Natural killer cell (primary cell): ENCODE data around the gene WNK4. TPM values are rescaled to one million over a fixed set of nuclear protein-coding genes. Genes with fewer than 3 reads are reported as not detected.

ENCODE experiments used
- ATAC-seq, 3 donors: fragments of 150-1000 bp in 2 of 3; fragments of 200-7000 bp in 1 of 3; cut with Tn5 transposase; 1 replicate in 1 of 3; 2 replicates in 2 of 3; pipeline ENCODE4 v1.10.0; 2021; ENCODE audit warnings: mild to moderate bottlenecking in 2 of 3, moderate library complexity in 2 of 3
- DNase-seq, 2 donors: peaks; one replicate each; pipeline versions ENCODE4 v3.0.0 to v3.0.0-alpha.2; 2013 to 2021; ENCODE audit warnings: mixed read lengths in 1 of 2
- H3K27ac ChIP-seq: one replicate; pipeline ENCODE4 v1.5.1; 2013; ENCODE audit warnings: mild to moderate bottlenecking, low read length
- H3K27me3 ChIP-seq: one replicate; pipeline ENCODE4 v1.6.1; 2013; ENCODE audit warnings: low read length; ENCODE audit not compliant: control insufficient read depth, insufficient read depth
- H3K36me3 ChIP-seq: one replicate; pipeline ENCODE4 v1.6.1; 2013; ENCODE audit warnings: low read length; ENCODE audit not compliant: control insufficient read depth, insufficient read depth
- H3K4me1 ChIP-seq: one replicate; pipeline ENCODE4 v1.6.1; 2013; ENCODE audit warnings: low read length; ENCODE audit not compliant: control insufficient read depth, insufficient read depth
- H3K4me3 ChIP-seq: one replicate; pipeline ENCODE4 v1.5.1; 2013; ENCODE audit warnings: low read length
- H3K9me3 ChIP-seq: one replicate; pipeline ENCODE4 v1.6.1; 2013; ENCODE audit warnings: low read length; ENCODE audit not compliant: control insufficient read depth, insufficient read depth
- H3K27ac Mint-ChIP-seq, 2 donors: one replicate each; pipeline ENCODE4 v1.8.0; 2022; ENCODE audit warnings: mild to moderate bottlenecking in 2 of 2, mixed read lengths in 2 of 2, moderate library complexity in 1 of 2
- H3K27me3 Mint-ChIP-seq, 2 donors: one replicate each; pipeline ENCODE4 v1.8.0; 2022; ENCODE audit warnings: low read depth in 2 of 2, mixed read lengths in 2 of 2
- H3K36me3 Mint-ChIP-seq: one replicate; pipeline ENCODE4 v1.8.0; 2022; ENCODE audit warnings: mixed read lengths
- H3K4me1 Mint-ChIP-seq, 2 donors: one replicate each; pipeline ENCODE4 v1.8.0; 2022; ENCODE audit warnings: mixed read lengths in 2 of 2
- H3K4me3 Mint-ChIP-seq: one replicate; pipeline ENCODE4 v1.8.0; 2022; ENCODE audit warnings: mild to moderate bottlenecking, moderate library complexity, mixed read lengths
- H3K9me3 Mint-ChIP-seq, 2 donors: one replicate each; pipeline ENCODE4 v1.8.0; 2022; ENCODE audit warnings: mixed read lengths in 2 of 2
- CTCF ChIP-seq: fragments of 200-600 bp; IDR thresholded peaks from one replicate; pipeline ENCODE4 v1.8.0; 2022; ENCODE audit warnings: antibody characterized with exemption
- WGBS: methylation state at CpG from one replicate; pipeline ENCODE4 v1.1.7; 2013; ENCODE audit warnings: missing lambda C conversion rate; ENCODE audit not compliant: insufficient coverage; 5-methylcytosine and 5-hydroxymethylcytosine counted together
- intact Hi-C: fragments of 100-400 bp; cut with micrococcal nuclease; formaldehyde crosslinking; loops from one replicate; pipeline ENCODE4 v1.14.2; 2022
- total RNA-seq, 4 donors: library from RNA; stranded (reverse); fragments of 120-200 nt in 1 of 4; gene quantifications; one replicate each; pipeline versions ENCODE4 v1.2.3 to v1.2.4, GENCODE V29; 2013 to 2022

WNK4 gene
- total RNA-seq, 3 donors from 2014 or later (not counting 1 experiment from before 2014, with no cell fraction given), result 0.09 to 0.13 TPM; not detected in 1

DNA sequence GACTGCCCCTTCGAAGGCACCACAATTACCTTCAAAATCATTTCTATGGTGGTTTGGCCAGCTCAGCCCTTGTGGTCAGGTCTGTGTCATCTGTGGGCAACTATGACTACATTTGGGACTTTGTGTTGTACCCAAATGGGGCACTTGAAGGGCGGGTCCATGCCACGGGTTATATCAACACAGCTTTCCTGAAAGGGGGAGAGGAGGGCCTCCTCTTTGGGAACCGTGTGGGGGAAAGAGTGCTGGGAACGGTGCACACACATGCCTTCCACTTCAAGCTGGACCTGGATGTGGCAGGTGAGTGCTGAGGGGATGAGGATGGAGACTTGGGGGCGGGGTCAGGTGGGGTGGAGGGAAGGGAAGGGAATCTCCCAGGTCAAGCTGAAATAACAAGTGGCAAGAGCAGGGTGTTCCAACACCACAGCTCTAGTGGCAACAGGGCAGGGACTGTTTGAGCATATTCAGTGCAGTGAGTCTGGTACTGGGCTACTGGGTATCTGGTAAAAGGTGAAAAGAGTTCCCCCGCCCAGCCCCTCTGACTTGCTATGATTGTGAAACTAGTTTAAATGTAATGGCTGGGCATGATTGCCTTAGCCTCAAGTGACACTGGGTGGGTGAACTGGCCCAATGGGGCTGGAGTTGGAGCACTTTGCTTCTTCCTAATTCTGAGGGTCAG, 65.6 kb downstream of the WNK4 start:
- ATAC-seq, result peak; percentile 30 to 55 (median 49)
- WGBS, result 54% methylated on average over 6 of the region's 7 CpGs

More for the DNA sequence above, 65.6 kb downstream of the WNK4 start:
- Mint-ChIP-seq H3K27ac (peak overlapping the region; percentile 53 to 88), H3K4me3 (no peak overlapping the region), H3K36me3 (no peaks in the 10 kb centered on the region), H3K4me1 (peaks cover 0 to 11% of the 10 kb centered on the region in 2 donors), H3K9me3 (no peaks in the 10 kb centered on the region), H3K27me3 (no peaks in the 10 kb centered on the region)
- H3K4me3 ChIP-seq, result no peak overlapping the region
- intact Hi-C loops, result no loop called here
- no peak for DNase-seq
- H3K9me3 ChIP-seq, result no peaks in the 10 kb centered on the region
- H3K27me3 ChIP-seq, result no peaks in the 10 kb centered on the region
- peaks cover 38% of the 10 kb centered on the region for H3K36me3 ChIP-seq
- peaks cover 9% of the 10 kb centered on the region for H3K4me1 ChIP-seq
- no peak overlapping the region for H3K27ac ChIP-seq
- no peak for TF ChIP-seq CTCF

Other genes with a start within 250 kb of the WNK4 start
- 10 to 100 TPM; 34.8 to 44.3 (median 36.4) TPM for gene NAGLU, start 244.4 kb upstream of the WNK4 start, total RNA-seq
- 1 to 10 TPM in 2 of 3 donors, under 1 TPM in 1; 0.68 to 1.6 (median 1.2) TPM for gene HSD17B1, start 227.7 kb upstream of the WNK4 start, total RNA-seq
- 10 to 100 TPM; 61.1 to 67.8 (median 62.3) TPM for gene COASY, start 218.5 kb upstream of the WNK4 start, total RNA-seq
- gene MLX, start 213.5 kb upstream of the WNK4 start, total RNA-seq, result 10 to 100 TPM; 38.9 to 58.2 (median 42.6) TPM
- 1 to 10 TPM; 5.0 to 6.2 (median 5.7) TPM for gene PSMC3IP, start 202.9 kb upstream of the WNK4 start, total RNA-seq
- gene RETREG3, start 171.2 kb upstream of the WNK4 start, total RNA-seq, result 100 to 1,000 TPM in 2 of 3 donors, 10 to 100 TPM in 1; 76.0 to 114 (median 101) TPM
- 10 to 100 TPM in 2 of 3 donors, 1 to 10 TPM in 1; 9.7 to 16.5 (median 13.0) TPM for gene TUBG1, start 170.9 kb upstream of the WNK4 start, total RNA-seq
- 10 to 100 TPM in 1 of 3 donors, 1 to 10 TPM in 2; 7.8 to 14.2 (median 9.6) TPM for gene TUBG2, start 121.3 kb upstream of the WNK4 start, total RNA-seq
- gene PLEKHH3, start 103.6 kb upstream of the WNK4 start, total RNA-seq, result 1 to 10 TPM in 1 of 3 donors, under 1 TPM in 2; 0.14 to 1.8 (median 0.26) TPM
- 1 to 10 TPM; 1.2 to 2.6 (median 1.2) TPM for gene CCR10, start 98.8 kb upstream of the WNK4 start, total RNA-seq
- under 1 TPM; 0.33 to 0.85 (median 0.39) TPM for gene CNTNAP1, start 98.1 kb upstream of the WNK4 start, total RNA-seq
- gene EZH1, start 35.6 kb upstream of the WNK4 start, total RNA-seq, result 10 to 100 TPM; 68.8 to 92.7 (median 74.1) TPM
- not detected for gene RAMP2, start 19.4 kb upstream of the WNK4 start, total RNA-seq
- 10 to 100 TPM; 39.9 to 46.4 (median 41.5) TPM for gene VPS25, start 7.2 kb upstream of the WNK4 start, total RNA-seq
- 10 to 100 TPM; 12.9 to 19.3 (median 13.1) TPM for gene COA3, start 18.1 kb downstream of the WNK4 start, total RNA-seq
- not detected for gene CNTD1, start 18.3 kb downstream of the WNK4 start, total RNA-seq
- 100 to 1,000 TPM; 148 to 164 (median 150) TPM for gene BECN1, start 43.7 kb downstream of the WNK4 start, total RNA-seq
- gene PSME3, start 52.8 kb downstream of the WNK4 start, total RNA-seq, result 10 to 100 TPM; 82.8 to 92.5 (median 90.6) TPM
- gene AOC2, start 64.0 kb downstream of the WNK4 start, total RNA-seq, result 1 to 10 TPM; 3.0 to 3.9 (median 3.5) TPM
- 1 to 10 TPM in 1 of 3 donors, under 1 TPM in 2; 0.52 to 1.0 (median 0.73) TPM for gene AOC3, start 70.6 kb downstream of the WNK4 start, total RNA-seq
- gene G6PC1, start 120.2 kb downstream of the WNK4 start, total RNA-seq, result not detected
- gene AARSD1, start 183.8 kb downstream of the WNK4 start, total RNA-seq, result 10 to 100 TPM; 46.1 to 61.8 (median 57.1) TPM
- under 1 TPM in 2 of 3 donors, not detected in 1; 0.53 to 0.87 TPM for gene PTGES3L, start 199.5 kb downstream of the WNK4 start, total RNA-seq
- 10 to 100 TPM; 11.6 to 15.8 (median 14.6) TPM for gene RUNDC1, start 200.0 kb downstream of the WNK4 start, total RNA-seq
- 100 to 1,000 TPM; 555 to 671 (median 608) TPM for gene RPL27, start 217.8 kb downstream of the WNK4 start, total RNA-seq
- gene IFI35, start 226.2 kb downstream of the WNK4 start, total RNA-seq, result 10 to 100 TPM; 50.0 to 66.8 (median 59.4) TPM
- 10 to 100 TPM; 21.1 to 32.1 (median 31.9) TPM for gene VAT1, start 241.8 kb downstream of the WNK4 start, total RNA-seq
- under 1 TPM; 0.12 to 0.58 (median 0.14) TPM for gene RND2, start 244.6 kb downstream of the WNK4 start, total RNA-seq